ENCODE data around the gene ALLC. TPM values are rescaled to one million over a fixed set of nuclear protein-coding genes. Genes with fewer than 3 reads are reported as not detected.

ALLC gene
- total RNA-seq, 1 experiment from 2014 or later = not detected

DNA sequence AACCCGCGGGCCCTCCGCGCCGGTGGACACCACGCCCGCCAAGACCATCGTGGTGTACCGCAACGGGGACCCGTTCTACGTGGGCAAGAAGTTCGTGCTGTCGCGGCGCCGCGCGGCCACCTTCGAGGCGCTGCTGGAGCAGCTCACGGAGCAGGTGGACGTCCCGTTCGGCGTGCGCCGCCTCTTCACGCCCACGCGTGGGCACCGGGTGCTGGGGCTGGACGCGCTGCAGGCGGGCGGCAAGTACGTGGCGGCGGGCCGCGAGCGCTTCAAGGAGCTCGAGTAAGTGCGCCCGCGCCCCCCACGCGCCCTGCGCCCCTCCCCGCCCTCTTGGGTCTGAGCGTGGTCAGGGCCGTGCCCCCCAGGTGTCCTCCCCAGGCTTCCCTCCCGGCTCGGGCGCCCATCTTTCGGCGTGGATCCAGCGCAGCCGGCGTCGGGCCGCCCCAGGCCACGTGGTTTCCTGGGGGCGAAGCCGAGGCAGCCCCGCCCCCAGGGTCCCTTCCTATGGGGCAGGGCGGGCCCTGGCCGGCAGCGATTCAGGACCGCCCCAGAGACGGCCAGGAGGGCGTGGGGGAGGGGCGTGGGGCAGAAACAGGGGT, 45.9 kb downstream of the ALLC start:
- no peaks in the 10 kb centered on the region for H3K36me3 ChIP-seq (ENCODE audit: low read depth, low read length)
- no peak for ATAC-seq
- no peak overlapping the region for H3K27ac ChIP-seq (ENCODE audit: low read length)
- H4K20me1 ChIP-seq (ENCODE audit: low read length) = no peaks in the 10 kb centered on the region
- no peaks in the 10 kb centered on the region for H3K4me1 ChIP-seq (ENCODE audit: insufficient read depth, low read length)
- no peaks in the 10 kb centered on the region for H3F3A ChIP-seq (ENCODE audit: low read length, unreplicated experiment)
- no peaks in the 10 kb centered on the region for H3K79me2 ChIP-seq (ENCODE audit: low read length)
- no peak overlapping the region for H3K4me3 ChIP-seq (ENCODE audit: low read length)
- intact Hi-C loops (cut with micrococcal nuclease) = no loop called here
- BruUV-seq (replicated peaks) = no TSS peak
- ChIA-PET CTCF (no interaction called here), POLR2A (ENCODE audit: unreplicated experiment) (no interaction called here)
- H3K9me2 ChIP-seq (replicated peaks; ENCODE audit: low read length) = no peaks in the 10 kb centered on the region
- TF ChIP-seq EZH2phosphoT487 (IDR thresholded peaks at IDR 0.05; ENCODE audit: borderline replicate concordance, low read length) (no peak), EZH2 (IDR thresholded peaks at IDR 0.05; ENCODE audit: low read length, unreplicated experiment) (no peak)
- TF ChIP-seq, protein P1, sequence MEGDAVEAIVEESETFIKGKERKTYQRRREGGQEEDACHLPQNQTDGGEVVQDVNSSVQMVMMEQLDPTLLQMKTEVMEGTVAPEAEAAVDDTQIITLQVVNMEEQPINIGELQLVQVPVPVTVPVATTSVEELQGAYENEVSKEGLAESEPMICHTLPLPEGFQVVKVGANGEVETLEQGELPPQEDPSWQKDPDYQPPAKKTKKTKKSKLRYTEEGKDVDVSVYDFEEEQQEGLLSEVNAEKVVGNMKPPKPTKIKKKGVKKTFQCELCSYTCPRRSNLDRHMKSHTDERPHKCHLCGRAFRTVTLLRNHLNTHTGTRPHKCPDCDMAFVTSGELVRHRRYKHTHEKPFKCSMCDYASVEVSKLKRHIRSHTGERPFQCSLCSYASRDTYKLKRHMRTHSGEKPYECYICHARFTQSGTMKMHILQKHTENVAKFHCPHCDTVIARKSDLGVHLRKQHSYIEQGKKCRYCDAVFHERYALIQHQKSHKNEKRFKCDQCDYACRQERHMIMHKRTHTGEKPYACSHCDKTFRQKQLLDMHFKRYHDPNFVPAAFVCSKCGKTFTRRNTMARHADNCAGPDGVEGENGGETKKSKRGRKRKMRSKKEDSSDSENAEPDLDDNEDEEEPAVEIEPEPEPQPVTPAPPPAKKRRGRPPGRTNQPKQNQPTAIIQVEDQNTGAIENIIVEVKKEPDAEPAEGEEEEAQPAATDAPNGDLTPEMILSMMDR (conservative IDR thresholded peaks at IDR 0.05; ENCODE audit: low read depth, low read length) = no peak
- no peak overlapping the region for H2AFZ ChIP-seq (ENCODE audit: low read length)
- H3K27me3 ChIP-seq (ENCODE audit: low read length) = peaks cover 40% of the 10 kb centered on the region
- H3K9ac ChIP-seq (ENCODE audit: low read length) = no peak overlapping the region
- no peak for DNase-seq
- no peak overlapping the region for H3K4me2 ChIP-seq (ENCODE audit: low read length)
- no peaks in the 10 kb centered on the region for H3K9me3 ChIP-seq (ENCODE audit: low read length)

DNA sequence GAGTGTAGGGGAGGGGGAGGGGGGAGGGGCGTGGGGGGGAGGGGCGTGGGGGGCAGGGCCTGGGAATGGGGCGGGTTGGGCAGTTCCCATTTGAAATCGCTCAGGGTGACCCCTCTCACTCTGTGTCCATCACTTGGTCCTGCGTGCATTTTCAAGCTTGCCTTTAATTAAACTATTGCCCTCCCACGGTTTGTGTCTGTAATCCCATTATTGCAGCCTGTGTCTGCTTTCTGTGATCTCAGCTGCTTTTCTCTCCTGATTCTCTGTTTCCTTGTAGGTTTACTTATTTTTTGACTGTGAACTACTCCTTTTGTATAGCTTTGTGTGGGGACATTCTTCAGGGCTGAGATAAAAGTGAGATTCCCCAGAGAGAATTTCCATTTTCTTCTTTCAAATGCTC, 46.7 kb downstream of the ALLC start:
- ChIA-PET CTCF (no interaction called here), POLR2A (ENCODE audit: unreplicated experiment) (no interaction called here)
- no peaks in the 10 kb centered on the region for H3K4me1 ChIP-seq (ENCODE audit: insufficient read depth, low read length)
- no peak overlapping the region for H3K27ac ChIP-seq (ENCODE audit: low read length)
- peaks cover 37% of the 10 kb centered on the region for H3K27me3 ChIP-seq (ENCODE audit: low read length)
- no peak overlapping the region for H3K4me2 ChIP-seq (ENCODE audit: low read length)
- H4K20me1 ChIP-seq (ENCODE audit: low read length) = no peaks in the 10 kb centered on the region
- H3K9ac ChIP-seq (ENCODE audit: low read length) = no peak overlapping the region
- H3K36me3 ChIP-seq (ENCODE audit: low read depth, low read length) = no peaks in the 10 kb centered on the region
- no peak overlapping the region for H2AFZ ChIP-seq (ENCODE audit: low read length)
- H3F3A ChIP-seq (ENCODE audit: low read length, unreplicated experiment) = no peaks in the 10 kb centered on the region
- no peaks in the 10 kb centered on the region for H3K9me3 ChIP-seq (ENCODE audit: low read length)
- no peak overlapping the region for H3K4me3 ChIP-seq (ENCODE audit: low read length)
- intact Hi-C loops (cut with micrococcal nuclease) = no loop called here
- no peaks in the 10 kb centered on the region for H3K9me2 ChIP-seq (replicated peaks; ENCODE audit: low read length)
- TF ChIP-seq, protein P1 (conservative IDR thresholded peaks at IDR 0.05; ENCODE audit: low read depth, low read length) = no peak
- no TSS peak for BruUV-seq (replicated peaks)
- no peak for DNase-seq
- no peak for ATAC-seq
- no peaks in the 10 kb centered on the region for H3K79me2 ChIP-seq (ENCODE audit: low read length)

DNA sequence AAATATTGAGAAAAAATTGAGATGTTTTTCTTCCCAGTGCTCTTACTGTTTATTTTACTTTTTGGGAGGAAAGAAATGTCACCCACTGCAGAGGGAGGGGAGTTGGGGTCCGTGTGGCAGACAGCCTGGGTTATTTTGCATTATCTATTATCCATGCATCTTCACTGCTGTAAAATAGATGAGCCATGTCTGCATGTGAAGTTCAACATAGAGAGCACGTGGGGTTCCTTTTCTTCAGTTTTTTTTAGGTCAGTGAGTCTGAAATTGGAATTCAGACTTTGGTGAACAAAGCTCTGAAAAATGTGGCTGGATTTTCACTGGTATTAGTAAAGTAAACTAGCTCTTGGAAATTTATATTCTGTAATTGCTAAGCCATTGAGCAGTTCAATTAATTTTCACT, 47.8 kb downstream of the ALLC start:
- intact Hi-C loops (cut with micrococcal nuclease) = no loop called here
- no TSS peak for BruUV-seq (replicated peaks)

More for the DNA sequence above, 47.8 kb downstream of the ALLC start:
- ChIA-PET POLR2A (ENCODE audit: unreplicated experiment) (no interaction called here), CTCF (no interaction called here)
- H3K79me2 ChIP-seq (ENCODE audit: low read length) = no peaks in the 10 kb centered on the region
- TF ChIP-seq, protein P1 (conservative IDR thresholded peaks at IDR 0.05; ENCODE audit: low read depth, low read length) = no peak
- TF ChIP-seq EZH2phosphoT487 (IDR thresholded peaks at IDR 0.05; ENCODE audit: borderline replicate concordance, low read length) = no peak
- TF ChIP-seq EZH2 (IDR thresholded peaks at IDR 0.05; ENCODE audit: low read length, unreplicated experiment) = no peak
- no peaks in the 10 kb centered on the region for H3K4me1 ChIP-seq (ENCODE audit: insufficient read depth, low read length)
- H3K9me2 ChIP-seq (replicated peaks; ENCODE audit: low read length) = no peaks in the 10 kb centered on the region
- no peaks in the 10 kb centered on the region for H3K9me3 ChIP-seq (ENCODE audit: low read length)
- DNase-seq (no peak), ATAC-seq (no peak)
- H3K36me3 ChIP-seq (ENCODE audit: low read depth, low read length) = no peaks in the 10 kb centered on the region
- H3K27ac ChIP-seq (ENCODE audit: low read length) = no peak overlapping the region
- no peak overlapping the region for H3K4me3 ChIP-seq (ENCODE audit: low read length)
- H3F3A ChIP-seq (ENCODE audit: low read length, unreplicated experiment) = no peaks in the 10 kb centered on the region
- no peak overlapping the region for H2AFZ ChIP-seq (ENCODE audit: low read length)
- H3K9ac ChIP-seq (ENCODE audit: low read length) = no peak overlapping the region
- H3K4me2 ChIP-seq (ENCODE audit: low read length) = no peak overlapping the region
- peaks cover 31% of the 10 kb centered on the region for H3K27me3 ChIP-seq (ENCODE audit: low read length)
- H4K20me1 ChIP-seq (ENCODE audit: low read length) = no peaks in the 10 kb centered on the region

All from PC-3 (cell line).